CD4-positive, alpha-beta T cell treated with Interleukin-4 for 4 hours (primary cell): ENCODE measurements around the gene ADRA2B.

ENCODE experiments used
- DNase-seq: peaks from one replicate; pipeline ENCODE4 v3.0.0-alpha.2; 2020

Gene ADRA2B

DNA sequence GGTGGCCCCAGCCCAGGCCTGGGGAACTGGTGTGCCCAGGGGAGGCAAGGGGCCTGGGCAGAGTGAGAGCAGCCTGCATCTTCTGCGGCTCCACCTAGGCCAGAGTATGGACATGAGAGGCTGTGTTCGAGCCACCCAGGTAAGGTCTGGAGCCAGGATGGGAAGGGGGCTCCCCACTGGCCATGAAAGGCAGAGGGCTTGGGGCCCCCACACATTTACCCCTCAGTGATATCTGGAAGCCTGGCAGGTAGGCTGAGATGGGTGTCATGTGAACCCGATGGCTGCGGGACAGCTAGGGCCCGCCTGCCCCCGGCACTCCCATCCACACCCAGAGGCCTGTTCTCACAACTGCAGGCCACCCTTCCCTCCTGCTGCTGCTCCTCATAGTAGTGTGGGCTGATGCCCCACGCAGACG is 13.2 kb downstream of the ADRA2B start:
- DNase-seq, result no peak

DNA sequence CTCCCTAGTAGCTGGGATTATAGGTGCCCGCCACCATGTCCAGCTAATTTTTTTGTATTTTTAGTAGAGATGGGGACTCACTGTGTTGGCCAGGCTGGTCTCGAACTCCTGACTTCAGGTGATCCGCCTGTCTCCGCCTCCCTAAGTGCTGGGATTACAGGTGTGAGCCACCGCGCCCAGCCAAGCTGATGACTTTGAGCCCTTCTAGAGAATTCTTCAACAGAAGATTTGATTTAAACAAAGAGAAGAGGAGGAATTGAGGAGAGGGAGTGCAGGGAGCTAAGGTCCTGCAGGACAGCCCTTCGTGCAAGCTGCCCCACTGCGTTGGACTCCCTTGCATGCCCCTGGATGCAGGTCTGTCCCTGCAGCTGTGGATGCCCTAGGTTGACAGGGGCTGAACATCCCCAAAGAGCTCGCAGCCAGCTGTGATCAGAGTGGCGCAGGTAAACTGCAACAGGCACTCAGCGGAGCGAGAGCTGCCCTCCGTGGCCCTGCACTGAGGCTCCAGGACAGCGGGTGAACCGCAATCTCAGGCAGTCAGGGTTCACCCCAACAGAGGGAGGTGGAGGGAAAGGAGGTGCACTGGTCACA is 13.7 kb downstream of the ADRA2B start:
- no peak for DNase-seq

DNA sequence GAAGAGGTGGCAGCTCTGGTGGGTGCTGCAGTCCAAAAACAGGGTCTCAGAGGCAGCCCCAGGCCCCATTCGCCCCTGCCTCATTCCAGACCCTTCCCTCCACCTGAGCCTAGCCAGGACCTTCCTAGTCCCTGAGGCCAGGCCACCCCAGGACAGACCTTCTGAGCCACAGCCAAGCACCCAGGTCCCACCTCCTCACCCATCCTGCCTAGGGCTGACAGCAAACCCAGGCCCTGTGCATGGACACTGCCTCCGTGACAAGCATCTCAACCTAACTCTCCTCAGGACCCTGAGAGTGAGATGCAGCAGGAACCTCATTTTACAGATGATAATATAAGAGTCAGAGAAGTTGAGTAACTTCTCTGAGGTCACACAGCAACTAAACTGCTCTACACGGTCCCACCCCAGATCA is 15.5 kb downstream of the ADRA2B start:
- DNase-seq, result no peak

DNA sequence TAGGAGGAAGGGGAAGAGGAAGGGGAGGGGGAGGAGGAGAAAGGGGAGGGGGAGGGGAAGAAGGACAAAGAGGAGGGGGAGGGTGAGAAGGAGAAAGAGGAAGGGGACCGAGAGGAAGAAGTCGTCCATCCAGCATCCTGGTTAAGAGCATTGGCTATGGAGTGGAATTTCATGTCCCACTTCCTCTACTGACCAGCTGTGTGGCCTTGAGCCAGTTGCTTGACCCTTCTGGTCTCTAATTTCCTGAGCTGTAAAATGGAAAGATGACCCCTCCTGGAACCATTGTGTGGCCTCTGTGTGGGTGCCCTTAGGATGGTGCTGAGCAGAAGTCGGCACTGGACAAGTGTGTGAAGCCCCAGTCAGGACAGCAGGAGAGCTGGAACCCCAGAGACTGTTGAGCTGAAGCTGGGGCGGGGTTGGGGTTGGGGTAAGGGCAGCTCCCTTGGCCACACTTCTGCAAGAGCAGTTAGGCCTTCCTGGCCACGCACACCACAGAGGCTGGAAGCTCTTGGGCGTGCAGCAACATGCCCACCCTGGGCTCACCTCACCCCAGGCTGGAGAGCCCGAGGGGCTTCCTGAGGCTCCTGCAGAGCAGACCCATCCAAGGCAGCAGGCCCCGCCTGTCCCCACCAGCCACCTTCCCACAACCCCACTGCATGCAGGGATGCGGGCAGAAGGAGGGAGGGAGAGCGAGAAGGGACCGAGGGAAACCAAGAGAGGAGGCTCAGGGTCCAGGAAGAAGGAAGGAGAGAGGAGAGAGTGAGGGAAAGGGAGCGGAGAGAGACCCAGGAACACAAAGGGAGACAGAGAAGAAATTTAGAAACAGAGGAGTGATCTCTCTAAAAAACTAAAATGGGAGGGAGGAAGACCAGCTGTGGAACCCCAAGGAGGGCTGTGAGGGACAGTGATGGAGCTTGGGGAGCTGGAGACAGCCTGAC is 16.2 kb downstream of the ADRA2B start:
- no peak for DNase-seq

DNA sequence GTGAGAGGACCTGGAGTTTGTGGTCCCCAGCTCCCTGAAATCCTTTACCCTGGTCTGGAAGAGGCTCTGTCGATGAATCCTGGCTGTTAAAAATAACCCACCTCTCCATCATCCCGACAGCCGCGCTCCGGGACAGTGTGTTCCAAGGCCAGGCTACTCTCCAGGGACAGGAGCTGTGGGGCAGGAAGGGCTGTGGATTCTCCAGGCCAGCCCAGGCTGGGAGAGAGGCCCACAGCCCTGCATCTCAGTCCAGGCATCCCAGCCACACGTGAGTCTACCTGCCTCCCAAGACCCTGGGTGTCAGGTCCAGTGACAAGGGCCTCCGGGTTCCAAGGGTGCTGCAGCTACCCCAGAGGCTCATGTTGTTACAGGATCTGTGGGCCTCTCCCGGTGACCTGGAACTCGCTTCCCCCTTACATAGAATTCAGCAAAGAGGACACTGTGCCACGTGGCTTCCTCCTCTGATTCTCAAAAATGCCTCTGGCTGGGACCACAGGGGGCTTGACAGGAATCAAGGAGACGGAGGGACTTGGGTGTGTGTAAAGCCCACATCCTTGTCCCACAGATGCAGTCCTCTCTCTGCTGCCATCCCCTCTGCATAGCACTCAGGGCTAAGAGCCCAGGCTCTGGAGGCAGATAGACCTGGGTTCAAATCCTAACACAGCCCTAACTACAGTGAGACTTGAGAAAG is 17.3 kb downstream of the ADRA2B start:
- DNase-seq, result no peak

DNA sequence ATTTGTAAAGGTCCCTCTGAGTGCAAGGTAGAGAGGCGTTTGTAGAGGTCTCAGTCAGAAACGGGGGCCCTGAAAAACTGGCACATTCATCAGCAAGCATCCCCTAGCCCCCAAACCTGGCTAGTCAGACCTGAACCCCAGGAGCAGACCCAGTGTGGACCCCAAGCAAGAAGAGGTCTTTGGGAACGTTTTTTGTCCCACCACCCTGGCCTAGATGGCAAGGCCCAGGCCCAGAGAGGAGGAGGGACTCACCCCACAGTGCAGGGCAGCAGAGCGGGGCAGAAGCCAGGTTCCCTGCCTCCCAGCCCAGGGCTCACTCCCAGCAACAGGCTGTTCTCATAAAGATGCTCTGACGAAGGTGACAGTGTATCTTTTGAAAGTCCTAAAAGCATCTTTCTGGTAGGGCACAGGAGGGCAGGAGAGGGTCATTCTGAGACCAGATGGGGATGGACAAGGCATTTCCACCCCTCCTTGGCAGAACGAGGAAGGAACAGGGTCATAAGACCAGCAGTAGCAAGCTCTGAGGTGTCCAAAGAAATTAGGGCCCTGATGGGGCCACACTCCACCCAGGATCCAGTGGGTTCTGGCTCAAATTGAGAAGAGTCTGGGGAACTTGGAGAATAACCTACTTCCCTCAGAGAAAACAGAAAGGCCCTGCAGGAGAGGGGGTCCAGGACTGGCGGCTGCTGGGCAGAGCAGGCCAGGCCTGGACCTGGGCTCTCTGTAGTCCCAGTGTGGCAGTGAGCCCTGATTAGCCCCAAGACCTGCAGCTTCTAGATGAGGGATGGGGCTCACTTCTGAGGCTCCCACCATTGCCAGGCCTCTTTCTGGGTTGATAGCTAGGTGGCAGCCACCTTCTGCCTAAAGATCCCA is 18.2 kb downstream of the ADRA2B start:
- no peak for DNase-seq

DNA sequence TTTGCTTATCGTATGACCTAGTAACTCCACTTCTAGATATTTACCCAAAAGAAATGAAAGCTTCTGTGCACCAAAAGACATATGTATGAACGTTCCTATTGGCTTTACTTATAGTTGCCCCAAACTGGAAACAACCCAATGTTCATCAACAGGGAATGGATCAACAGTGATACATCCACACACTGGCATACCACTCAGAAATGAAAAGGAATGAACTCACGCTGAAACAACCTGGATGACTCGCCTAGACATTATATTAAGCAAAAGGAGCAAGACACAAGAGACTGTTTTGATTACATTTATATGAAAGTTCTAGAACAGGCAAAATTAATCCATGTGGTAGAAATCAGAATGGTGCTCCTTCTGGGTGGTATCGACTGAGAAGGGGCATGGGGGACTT is 18.9 kb downstream of the ADRA2B start:
- DNase-seq, result no peak

DNA sequence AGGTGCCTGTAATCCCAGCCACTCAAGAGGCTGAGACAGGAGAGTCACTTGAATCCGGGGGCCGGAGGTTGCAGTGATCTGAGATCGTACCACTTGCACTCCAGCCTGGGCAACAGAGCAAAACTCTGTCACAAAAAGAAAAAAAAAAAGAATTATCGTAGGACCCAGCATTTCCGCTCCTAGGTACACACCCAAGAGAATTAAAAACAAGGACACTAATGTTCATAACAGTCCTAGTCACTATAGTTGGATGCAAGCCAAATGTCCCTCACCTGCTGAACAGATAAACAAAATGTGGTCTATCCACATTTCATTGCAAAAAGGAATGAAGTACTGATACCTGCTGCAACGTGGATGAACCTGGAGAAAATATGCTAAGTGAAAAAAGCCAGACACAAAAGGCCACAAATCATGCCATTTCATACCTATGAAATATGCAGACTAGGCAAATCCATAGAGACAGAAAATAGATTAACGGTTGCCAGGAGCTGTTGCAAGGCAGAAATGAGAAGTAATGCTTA is 21.2 kb downstream of the ADRA2B start:
- no peak for DNase-seq

DNA sequence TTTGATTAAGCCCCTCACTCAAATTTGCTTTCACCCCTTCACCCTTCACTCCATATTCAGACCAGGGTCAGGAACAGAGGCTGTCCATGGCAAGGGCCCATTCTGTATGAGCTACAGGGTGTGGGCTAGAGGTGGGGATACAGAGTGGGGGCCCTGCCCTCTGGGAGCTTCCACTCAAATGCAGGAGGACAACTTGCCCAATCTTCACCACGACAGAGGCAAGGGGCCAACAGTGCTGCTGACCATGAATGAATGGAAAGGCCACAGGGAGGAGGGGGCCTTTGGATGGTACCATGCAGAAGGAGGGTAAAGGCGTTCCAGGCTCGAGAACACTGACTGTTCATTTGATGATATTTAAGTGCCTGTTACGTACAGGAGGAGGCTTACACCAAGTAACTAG is 22.8 kb downstream of the ADRA2B start:
- DNase-seq, result no peak

DNA sequence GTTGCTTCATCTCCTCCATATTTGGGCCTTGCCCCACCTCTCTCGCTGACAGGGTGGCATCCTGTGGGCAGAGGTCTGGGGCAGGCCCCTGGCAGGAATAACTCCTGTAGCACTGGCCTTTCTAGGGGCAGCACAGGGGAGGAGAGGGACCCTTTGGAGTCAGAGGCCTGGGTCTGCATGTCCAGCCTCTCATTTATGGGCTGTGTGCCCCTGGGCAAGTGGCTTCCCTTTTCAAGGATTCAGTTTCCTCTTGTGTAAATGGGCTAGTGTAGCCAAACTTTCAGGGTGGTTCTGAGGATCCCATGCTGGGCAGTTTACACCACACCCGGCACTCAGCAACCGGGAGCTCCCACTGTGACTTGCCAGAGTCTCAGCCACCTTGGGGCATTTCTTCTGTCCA is 23.4 kb downstream of the ADRA2B start:
- DNase-seq, result no peak

DNA sequence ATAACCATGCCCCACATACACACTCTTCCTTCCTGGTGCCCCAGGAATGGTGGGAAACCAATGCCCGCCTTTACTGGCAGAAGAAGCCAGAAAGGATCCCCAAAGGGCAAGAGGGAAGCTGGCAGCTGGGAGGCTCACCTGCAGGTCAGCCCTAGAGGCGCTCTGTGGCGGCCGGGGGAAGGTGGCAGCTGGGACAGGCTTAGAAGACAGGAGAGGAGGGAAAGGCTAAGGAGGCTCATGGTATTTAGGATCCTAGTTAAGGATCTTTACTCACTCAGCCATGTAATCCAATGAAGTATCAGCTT is 23.8 kb downstream of the ADRA2B start:
- DNase-seq, result no peak

DNA sequence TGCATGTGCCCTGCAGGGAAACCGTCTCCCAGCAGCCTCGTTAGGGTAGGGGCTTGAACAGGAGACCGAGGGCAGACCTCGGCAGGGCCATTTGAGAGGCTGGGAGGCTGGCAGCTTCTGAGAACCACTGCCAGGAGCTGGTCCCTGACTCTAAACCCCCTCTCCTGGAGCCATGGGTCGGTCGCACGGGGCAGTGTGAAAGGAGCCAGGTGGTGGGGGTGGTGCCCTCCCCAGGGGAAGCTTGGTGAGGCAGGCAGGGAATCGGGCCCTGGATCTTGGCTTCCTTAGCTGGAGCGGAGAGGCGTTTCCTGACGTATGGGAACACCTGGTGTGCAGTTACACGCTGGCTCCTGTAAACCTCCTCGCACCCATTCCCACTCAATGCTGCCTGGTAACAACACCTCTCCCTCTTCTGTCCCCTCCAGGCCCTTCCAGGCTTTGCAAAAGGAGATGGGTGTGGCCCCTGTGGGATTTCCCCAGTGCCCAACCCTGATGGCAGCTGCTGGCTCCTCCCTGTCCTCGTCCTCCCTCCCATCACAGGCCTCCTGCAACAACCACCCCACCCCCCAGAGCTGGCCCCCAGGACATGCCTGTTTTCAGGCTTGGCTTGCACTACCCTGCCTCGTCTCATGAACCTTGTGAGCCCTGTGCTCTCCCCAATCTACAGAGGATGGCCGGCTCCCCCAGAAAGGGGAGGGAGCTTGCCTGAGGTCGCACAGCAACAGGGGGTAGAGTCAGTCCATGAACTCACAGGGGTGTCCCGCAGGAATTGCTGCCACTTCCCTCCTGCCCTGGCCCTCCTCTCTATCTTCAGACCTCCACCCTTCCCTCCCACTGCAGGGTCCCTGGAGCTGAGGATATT is 24.4 kb downstream of the ADRA2B start:
- no peak for DNase-seq

DNA sequence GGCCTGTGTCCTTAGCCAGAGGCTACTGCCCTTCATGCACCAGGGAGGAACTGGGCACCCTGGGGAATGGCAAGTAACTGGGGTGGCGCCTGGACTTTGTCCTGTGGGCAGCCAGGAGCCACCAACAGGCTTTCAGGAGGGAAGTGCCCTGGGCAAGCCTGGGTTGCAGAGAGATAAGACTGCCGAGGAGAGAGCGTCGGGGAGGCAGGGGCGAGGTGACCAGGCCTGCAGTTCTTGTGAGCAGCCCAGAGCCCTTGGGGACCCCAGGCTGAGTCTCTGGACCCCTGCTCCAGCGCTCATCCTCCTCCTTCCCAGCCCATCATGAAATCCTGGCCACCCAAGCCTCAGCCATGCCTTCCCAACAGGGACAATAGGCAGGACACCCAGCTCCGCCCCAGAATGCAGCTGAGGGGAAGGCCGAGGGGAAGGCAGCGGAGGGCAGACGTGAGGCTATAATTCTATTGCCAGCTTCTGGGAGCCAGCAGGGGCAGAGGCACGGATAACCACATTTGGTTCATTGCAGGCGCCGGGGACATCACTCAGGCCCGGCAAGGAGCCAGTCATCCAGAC is 25.1 kb downstream of the ADRA2B start:
- DNase-seq, result no peak

DNA sequence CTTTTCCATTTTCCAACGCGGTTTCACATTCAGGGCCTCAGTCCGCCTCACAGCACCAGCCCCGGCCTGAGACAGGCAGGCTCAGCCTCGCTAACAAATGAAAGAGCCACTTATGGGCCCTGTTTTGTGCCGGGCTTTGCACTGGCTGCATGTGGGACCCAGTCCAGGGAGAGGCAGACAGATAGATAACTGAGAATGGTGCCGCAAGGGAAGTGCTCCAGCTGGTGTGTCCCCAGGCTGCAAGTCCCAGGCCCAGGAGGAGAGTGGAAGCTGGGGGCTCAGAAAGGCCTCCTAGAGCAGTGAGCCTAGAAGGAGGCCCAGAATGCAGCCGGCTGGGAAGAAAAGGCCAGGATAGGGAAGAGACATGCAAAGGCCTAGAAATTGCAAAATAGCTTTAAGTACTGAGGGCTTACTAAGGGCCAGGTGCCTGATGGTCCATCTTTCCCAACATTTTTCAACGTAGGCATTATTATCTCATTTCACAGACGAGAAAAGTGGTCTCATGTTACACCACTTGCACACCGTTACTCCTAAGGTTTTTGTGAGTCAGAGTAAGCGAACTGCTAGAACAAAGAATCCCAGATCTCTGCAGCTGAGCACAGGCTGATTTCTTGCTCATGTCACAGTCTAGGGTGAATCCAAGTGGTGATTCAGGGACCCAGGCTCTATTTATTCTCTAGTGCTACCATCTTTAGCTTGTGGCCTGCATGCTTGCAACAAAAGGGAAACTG is 26.0 kb downstream of the ADRA2B start:
- no peak for DNase-seq

DNA sequence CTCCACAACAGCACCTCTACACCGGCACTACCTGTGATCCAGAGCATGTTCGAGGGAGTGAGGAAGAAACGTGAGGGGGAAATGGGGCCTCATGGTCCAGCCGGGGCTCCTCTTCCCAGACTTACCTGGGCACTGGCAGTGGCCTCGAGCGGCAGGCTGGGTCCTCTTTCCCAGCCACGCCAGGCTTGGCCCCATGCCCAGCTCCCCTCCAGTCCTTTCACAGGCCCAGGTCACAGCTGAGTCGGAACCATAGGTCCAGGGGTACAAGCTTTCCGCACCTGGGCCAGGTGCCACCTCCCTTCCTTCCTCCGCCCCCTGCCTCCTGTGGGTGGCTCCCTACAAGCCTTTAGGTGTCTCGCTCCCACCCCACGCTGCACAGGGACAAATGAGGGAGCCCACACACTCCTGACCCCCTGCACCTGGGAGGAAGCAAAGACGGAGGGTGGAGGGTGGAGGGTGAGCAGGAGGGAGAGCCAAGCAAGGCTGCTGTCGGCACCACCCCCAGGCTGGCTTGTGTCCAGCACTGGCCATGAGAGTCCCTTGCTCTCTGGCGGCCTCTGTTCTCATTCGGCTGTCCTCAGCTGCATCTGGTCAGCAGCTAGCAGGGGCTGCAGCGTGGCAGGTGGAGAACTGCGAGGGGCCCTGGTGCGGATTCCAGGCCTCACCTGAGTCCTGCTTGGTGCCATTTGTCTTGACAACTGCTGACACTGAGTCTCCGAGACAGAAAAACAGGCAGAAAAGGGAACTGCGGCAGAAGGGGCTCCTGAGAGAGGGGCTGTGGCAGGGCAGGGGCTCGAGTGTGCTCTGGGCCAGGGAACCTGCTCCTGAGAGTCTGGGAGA is 26.8 kb downstream of the ADRA2B start:
- DNase-seq, result no peak

DNA sequence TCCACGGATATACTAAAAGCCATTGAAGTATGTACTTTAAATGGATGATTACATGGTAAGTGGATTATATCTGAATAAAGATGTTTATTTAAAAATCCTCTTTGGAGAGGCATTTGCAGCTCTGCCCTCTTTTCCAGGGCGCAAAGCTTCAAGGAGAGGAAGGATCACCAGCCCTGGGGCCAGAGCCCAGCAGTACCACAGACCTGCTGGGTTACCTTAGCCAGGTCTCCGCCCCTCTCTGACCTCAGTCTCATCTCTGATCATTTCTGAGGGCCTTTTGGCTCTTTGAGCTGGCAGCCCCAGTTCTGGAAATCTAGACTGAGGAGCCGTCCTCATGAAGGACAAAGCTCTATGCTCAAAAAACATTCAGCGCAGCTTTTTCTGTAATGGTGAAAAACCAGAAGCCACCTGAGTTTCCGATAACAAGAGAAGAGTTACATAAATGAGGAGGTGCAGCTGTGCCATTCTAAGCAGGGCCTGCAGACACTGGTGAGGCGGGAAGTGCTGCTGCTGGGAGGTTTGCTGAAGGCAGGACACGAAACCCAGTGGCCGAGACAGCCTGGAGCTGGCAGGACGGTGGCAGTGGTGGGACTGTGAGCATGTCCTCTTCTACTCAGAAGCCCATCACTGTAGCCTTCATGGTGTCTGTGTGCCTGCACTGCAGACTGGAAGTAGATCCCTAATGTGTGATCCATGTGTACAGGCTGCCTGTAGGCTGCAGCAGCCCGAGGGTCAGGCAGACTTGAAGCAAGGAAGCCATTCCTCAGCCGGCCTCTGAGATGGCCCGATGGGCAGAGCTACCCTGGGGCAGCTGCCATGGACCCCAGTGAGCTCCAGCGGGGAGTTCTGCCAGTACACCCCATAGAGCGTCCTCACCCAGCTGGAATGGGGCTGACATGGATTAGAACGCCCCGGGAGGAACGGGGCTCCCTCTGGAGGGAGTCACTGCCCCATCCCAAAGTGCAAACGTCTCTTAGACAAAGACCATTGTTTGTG is 27.7 kb downstream of the ADRA2B start:
- no peak for DNase-seq

DNA sequence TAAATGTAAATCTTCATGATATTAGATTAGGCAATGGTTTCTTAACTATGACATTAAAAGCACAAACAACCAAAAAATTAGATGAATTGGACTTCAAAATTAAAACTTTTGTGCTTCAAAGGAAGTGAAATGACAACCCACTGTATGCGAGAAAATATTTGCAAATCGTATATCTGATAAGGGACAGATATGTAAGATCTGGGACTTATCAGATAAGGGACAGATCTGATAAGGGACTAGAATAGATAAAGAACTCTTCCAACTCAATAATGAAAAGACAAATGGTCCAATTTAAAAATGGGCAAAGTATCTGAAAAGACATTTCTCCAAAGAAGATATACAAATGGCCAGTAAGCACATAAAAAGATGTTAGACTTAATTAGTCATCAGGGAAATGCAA is 29.2 kb downstream of the ADRA2B start:
- DNase-seq, result no peak

DNA sequence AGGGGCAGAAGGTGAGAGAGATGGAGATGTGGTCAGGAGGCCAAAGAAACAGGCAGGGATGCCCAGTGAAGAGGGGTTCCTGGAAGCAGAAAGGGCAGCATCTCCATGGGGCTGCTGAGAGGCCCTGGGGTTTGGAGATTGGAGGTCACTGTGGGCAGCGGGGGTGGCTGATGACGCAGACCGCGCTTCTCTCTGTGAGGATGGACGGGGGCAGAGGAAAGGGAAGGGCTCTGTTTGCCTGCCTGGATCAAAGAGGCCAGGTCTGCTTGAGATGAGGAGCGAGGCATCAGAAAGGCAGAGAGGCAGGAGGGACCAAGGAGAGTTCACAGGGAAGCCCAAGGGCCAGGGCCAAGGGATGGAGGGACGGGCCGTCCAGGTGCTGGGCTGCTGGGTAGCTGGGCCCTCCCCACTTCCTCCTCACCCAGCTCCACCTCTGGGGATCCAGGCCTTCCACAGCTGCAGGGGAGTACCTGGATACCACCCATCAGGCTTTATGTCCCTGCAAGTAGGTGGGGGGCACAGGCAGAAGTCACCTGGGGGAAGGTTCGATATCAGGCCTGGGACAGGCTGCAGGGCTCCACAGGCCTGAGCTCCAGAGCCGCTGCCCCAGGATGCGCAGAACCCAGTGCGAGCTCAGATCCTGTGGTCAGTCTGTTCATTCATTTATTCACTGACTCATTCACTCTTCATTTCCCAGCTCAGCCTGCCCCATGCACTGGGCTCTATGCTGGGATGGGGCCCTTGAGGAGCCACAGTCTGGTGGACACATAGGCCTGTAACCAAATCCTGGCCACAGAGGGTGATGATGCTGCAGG is 30.6 kb downstream of the ADRA2B start:
- DNase-seq, result no peak
